Mammary epithelial cell (primary cell): ENCODE results near the gene STPG4.

Experiments used
- CTCF ChIP-seq, 2 donors: IDR thresholded peaks in 1 of 2; conservative IDR thresholded peaks in 1 of 2; 2 replicates each; pipeline ENCODE4 v1.5.1; 2011 to 2012; ENCODE audit warnings: inconsistent platforms in 2 of 2, low read length in 2 of 2, mild to moderate bottlenecking in 2 of 2, control low read depth in 1 of 2, low read depth in 1 of 2; ENCODE audit not compliant: insufficient read depth in 1 of 2; ENCODE audit errors: extremely low read depth in 1 of 2
- EZH2 ChIP-seq: IDR thresholded peaks from 2 replicates; pipeline ENCODE4 v1.6.1; 2012; ENCODE audit warnings: low read length, inconsistent platforms, borderline replicate concordance

- TF ChIP-seq CTCF (conservative IDR thresholded peaks at IDR 0.05 in 1 of 2, IDR thresholded peaks at IDR 0.05 in 1 of 2; ENCODE audit: extremely low read depth in 1 of 2, insufficient read depth in 1 of 2, low read depth in 1 of 2, low read length in 2 of 2): no peak
- TF ChIP-seq EZH2: no peak
Observed at GRCh38 chr2:47141520-47141919, 13.6 kb downstream of the STPG4 start.
